GM12873 (cell line): ENCODE results near the gene SLC8A2.

ENCODE experiments used
- TF ChIP-seq, protein P1 (sequence below): IDR thresholded peaks from 2 replicates; pipeline ENCODE4 v1.5.1; 2012; ENCODE audit warnings: low read depth, mild to moderate bottlenecking, moderate library complexity, low read length, control low read depth; ENCODE audit not compliant: insufficient read depth; ENCODE audit errors: missing control alignments

The SLC8A2 gene

DNA sequence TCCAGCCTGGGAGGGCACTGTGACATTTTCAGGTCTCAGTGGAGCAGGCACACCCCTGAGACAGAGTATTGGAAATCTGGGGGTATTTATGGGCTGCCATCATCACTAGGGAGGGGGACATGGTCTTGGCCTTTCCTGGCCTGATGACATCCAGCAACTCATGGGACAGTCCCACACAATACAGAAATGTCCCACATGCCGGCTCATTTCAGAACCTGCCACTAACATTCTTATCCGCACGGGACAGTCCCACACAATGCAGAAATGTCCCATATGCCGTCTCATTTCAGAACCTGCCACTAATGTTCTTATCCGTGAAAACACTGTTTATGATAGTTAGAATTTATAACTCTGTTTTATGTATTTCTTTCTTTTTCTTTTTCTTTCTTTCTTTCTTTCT lies 9.8 kb downstream of the SLC8A2 start:
- TF ChIP-seq, protein P1, sequence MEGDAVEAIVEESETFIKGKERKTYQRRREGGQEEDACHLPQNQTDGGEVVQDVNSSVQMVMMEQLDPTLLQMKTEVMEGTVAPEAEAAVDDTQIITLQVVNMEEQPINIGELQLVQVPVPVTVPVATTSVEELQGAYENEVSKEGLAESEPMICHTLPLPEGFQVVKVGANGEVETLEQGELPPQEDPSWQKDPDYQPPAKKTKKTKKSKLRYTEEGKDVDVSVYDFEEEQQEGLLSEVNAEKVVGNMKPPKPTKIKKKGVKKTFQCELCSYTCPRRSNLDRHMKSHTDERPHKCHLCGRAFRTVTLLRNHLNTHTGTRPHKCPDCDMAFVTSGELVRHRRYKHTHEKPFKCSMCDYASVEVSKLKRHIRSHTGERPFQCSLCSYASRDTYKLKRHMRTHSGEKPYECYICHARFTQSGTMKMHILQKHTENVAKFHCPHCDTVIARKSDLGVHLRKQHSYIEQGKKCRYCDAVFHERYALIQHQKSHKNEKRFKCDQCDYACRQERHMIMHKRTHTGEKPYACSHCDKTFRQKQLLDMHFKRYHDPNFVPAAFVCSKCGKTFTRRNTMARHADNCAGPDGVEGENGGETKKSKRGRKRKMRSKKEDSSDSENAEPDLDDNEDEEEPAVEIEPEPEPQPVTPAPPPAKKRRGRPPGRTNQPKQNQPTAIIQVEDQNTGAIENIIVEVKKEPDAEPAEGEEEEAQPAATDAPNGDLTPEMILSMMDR, result no peak

DNA sequence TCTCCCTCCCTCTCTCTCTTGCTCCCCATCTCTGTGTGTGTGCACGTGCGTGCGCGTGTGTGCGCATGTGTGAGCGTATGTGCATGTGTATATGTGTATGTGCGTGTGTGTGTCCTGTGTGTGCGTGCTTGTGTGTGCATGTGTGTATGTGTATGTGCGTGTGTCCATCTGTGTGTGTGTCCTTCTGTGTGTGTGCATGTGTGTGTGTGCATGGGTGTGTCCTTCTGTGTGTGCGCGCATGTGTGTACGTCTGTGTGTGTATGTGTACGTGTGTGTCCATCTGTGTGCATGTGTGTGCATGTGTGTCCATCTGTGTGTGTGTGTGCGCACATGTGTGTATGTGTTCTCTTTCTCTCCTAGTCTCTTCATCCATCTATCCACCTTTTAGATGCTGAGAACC lies 12.2 kb downstream of the SLC8A2 start:
- TF ChIP-seq, protein P1, result no peak

DNA sequence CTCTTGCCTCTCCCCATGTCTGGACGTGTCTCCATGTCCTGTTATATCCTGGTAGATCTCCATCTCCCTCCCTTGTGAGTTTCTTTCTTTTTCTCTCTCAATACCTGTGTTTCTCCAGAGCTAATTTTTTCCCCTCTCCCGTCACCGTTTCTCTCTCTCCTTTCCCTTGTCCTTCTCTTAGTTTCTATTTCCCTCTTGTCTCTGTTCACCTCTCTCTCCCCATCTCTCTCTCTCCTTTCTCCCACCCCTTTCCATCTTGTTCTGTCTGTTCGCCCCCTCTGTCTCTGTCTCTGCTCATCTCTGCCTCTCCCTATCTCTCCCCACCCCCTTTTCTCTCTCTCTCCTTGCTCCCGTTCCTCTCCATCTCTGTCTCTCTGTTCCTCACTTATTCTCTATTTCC lies 13.0 kb downstream of the SLC8A2 start:
- TF ChIP-seq, protein P1, result no peak

DNA sequence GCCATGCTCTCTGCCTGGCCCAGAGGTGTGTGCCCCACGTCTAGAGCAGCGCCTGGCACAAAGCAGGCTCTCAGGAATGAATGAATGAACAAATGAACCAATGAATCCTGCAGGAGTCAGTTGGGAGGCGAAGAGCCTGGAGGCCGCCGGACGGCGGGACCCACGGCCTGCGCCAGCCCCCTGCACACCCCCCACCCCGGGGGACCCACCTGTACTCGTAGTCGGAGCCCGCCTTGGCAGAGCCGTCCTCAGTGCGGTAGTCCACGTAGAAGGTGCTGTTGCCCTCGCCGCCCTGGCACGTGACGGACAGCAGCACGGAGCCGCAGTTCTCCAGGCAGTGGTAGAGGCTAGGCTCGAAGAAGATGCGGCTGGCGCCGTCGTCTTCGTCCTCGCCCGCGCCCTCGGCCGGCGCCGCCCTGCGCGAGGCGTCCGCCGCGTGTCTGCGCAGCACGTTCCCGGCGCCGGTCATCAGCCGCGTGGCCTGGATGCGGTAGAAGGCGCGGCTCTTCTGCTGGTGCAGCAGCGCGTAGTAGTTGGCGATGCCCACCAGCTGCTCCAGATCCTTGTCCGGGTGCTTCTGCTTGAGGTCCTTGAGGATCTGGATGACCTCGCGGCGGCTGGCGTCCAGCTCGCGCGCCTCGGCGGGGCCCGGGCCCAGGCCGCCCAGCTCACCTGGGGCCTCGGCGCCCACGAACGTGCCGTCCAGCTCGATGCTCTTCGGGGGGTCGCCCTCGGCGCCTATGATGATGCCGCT lies 14.8 kb downstream of the SLC8A2 start:
- TF ChIP-seq, protein P1, result no peak

DNA sequence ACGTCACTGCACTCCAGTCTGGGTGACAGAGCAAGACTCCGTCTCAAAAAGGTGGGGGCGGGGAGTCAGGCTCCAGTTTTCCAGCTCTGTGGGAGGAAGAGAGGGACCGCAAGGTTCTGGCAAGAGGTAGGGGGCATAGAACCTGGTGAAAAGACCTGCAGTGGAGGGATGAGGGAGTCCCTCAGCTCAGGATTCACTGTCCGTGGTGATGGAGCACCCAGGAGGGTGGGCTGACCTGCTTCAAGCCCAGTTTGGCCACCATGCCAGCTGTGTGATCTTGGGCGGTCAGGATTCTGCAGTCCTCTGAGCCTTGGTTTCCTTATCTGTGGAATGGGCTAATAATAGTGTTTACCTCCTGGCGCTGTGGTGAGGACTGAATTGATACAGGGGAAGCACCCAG lies 21.2 kb downstream of the SLC8A2 start:
- TF ChIP-seq, protein P1, result no peak

DNA sequence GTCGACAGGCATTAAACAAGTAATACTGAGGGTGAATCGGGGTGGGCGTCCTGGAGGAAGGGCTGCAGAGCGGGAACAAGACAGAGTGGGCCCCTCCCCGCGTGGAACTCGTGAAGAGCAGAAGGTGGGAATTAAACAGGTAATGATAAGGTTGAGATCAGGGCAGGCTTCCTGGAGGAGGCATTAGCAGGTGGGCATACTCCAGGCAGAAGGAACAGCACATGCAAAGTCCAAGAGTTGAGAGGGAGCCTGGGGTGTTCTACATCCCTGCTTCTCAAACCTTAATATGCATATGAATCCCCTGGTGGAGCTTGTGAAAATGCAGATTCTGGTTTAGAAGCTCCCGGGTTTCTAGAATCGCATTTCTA lies 23.3 kb downstream of the SLC8A2 start:
- TF ChIP-seq, protein P1, result no peak

DNA sequence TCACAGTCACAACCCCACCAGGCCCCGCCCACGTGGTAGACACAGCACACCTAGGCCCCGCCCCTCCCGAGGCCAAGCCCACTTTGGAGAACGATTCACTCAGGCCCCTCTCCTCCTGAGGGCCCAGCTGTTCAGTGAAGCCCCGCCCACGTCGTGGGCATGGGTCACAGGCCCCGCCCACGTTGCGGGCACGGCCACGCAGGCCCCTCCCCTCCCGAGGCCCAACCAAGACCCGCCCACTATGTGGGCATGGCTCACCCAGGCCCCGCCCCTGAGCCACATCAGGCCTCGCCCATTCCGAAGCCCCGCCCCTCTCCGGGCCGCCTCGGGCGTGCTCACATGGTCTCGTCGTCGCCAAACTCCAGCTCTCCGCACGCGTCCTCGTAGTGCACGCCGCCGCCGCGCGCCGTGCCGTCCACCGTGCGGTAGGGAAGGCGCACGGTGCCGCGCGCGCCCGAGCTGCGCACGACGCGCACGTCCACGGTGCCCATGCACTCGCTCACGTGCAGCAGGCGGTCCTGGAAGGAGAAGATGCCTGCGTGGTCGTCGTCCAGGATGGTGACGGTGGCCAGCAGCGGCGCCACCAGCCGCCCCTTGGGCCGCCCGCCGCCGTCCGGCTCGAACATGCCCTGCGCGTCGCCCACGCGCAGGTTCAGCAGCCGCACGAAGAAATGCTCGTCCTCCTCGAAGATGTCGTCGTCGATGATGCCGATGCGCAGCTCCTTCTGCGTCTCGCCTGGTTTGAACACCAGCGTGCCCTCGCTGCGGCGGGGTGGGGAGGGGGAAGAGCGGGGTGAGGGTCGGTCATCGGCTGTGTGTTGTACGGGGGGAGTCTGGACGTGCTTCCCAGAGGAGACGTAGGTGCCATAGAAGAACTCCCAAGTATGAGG lies 24.0 kb downstream of the SLC8A2 start:
- TF ChIP-seq, protein P1, result no peak
